HCEC 1CT (cell line): Measurements from ENCODE around the gene CD83.
"Not testable (repeated sequence)": the region's sequence is repeated elsewhere in the genome, so short reads cannot be mapped to it uniquely, and the experiment has no call there.

Experiments
- DNase-seq: peaks from one replicate; pipeline ENCODE4 v3.0.0-alpha.2; 2017

CD83 gene, protein sequence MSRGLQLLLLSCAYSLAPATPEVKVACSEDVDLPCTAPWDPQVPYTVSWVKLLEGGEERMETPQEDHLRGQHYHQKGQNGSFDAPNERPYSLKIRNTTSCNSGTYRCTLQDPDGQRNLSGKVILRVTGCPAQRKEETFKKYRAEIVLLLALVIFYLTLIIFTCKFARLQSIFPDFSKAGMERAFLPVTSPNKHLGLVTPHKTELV

DNA sequence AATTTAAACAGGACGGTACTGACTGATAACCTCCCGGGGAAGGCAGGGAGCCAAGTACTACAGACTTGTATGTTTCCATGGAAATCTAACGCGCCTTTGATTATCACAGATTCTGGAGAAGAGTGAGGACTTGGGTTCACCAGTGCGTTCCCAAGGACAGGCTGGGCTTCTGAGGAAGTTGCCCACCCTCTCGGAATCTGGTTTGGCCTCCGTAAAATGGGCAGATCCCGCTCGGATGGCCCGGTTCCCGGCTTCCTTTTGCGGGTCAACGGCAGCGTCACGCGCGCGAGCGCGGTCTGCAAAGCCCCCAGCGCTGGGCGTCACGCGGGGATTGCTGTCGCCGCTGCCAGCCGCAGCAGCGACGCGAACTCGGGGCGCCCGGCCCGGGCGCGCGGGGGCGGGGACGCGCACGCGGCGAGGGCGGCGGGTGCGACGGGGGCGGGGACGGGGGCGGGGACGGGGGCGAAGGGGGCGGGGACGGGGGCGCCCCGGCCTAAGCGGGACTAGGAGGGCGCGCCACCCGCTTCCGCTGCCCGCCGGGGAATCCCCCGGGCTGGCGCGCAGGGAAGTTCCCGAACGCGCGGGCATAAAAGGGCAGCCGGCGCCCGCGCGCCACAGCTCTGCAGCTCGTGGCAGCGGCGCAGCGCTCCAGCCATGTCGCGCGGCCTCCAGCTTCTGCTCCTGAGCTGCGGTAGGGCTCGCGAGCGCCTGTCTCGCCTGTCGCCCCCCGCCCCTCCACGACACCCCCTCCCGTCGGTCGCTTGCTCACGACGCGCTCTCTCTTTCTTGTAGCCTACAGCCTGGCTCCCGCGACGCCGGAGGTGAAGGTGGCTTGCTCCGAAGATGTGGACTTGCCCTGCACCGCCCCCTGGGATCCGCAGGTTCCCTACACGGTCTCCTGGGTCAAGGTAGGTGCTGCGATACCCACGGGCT, at the start of gene CD83:
CD83 (plus strand) TSS at position 615 of the 933 bp plus-strand sequence; CDS start at position 655, 40 bp downstream.
- DNase-seq = peak; percentile 13

DNA sequence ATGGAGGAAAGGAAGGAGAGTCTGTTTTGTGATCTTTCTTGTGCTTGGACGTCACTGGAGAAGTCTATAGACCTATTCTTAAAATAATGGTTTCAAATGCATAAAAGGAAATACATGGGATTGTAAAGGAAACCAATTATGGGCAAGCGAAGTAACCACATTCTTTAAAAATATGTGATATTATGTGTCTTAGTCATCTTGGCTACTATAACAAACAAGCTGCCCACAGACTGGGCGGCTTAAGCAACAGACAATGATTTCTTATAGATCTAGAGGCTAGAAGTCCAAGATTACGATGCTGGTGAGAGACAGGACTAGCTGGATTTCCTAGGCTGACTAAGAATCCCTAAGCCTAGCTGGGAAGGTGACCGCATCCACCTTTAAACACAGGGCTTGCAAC, 49.4 kb upstream of the CD83 start:
- peak; percentile 76 for DNase-seq

DNA sequence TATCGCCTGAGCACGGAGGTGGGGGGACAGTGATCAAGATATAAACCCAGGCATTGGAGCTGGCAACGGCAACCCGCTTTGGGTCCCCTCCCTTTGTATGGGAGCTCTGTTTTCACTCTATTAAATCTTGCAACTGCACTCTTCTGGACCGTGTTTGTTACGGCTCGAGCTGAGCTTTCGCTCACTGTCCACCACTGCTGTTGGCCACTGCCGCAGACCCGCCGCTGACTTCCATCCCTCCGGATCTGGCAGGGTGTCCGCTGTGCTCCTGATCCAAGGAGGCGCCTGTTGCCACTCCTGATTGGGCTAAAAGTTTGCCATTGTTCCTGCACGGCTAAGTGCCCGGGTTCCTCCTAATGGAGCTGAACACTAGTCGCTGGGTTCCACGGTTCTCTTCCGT, 48.9 kb upstream of the CD83 start:
- DNase-seq = no peak

DNA sequence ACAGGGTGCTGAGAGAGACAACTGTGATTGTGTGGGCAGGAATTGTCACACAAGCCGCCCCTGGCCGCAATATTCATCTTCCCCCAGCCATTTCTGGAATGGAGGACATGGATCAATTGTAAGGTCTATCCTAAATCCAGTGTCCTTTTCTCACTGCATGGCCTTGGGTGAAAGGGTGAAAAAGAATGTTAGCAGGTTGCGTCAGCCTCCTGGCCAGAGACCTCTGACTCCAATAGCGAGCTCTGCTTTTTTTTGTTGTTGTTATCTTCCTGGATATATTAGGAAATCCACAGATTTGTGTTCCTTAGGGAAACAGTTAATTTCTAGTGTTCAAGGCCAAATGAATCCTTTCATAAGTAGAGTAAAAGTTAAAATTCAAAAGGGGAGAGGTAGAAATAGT, 47.1 kb upstream of the CD83 start:
- no peak for DNase-seq

DNA sequence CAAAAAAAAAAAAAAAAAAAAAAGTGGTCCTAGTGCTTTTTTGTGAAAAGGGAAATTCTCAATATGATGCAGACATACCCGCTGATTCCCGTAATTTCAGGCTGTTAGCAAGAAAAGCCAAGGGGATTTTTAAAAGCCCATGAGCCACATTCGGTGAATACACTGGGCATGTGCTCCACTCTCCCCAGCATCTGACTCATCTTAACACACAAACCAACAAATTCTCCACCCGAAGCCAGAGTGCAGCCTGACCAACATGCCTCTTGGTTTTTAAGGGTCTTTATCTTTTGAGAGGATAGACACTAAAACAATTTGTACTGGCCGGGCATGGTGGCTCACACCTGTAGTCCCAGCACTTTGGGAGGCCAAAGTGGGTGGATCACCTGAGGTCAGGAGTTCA, 45.5 kb upstream of the CD83 start:
- no peak for DNase-seq

DNA sequence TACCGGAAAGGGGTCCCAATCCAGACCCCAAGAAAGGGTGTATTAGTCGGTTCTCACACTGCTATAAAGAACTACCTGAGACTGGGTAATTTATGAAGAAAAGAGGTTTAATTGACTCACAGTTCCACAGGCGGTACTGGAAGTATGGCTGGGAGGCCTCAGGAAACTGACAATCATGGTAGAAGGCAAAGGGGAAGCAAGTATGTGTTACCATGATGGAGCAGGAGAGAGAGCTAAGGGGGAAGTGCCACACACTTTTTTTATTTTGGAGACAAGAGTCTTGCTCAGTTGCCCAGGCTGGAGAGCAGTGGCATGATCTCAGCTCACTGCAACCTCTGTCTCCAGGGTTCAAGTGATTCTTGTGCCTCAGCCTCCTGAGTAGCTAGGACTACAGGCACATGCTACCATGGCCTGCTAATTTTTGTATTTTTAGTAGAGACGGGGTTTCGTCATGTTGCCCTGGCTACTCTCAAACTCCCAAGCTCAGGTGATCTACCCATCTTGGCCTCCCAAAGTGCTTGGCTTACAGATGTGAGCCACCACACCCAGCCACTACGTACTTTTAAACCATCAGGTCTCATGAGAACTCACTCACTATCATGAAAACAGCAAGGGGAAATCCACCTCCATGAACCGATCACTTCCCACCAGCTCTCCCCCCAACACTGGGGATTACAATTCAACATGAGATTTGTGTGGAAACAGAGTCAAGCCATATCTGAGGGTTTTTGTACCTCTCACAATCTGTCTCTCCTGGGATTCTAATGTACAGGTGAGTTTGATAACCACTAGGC, 43.8 kb upstream of the CD83 start:
- not testable (repeated sequence) for DNase-seq

DNA sequence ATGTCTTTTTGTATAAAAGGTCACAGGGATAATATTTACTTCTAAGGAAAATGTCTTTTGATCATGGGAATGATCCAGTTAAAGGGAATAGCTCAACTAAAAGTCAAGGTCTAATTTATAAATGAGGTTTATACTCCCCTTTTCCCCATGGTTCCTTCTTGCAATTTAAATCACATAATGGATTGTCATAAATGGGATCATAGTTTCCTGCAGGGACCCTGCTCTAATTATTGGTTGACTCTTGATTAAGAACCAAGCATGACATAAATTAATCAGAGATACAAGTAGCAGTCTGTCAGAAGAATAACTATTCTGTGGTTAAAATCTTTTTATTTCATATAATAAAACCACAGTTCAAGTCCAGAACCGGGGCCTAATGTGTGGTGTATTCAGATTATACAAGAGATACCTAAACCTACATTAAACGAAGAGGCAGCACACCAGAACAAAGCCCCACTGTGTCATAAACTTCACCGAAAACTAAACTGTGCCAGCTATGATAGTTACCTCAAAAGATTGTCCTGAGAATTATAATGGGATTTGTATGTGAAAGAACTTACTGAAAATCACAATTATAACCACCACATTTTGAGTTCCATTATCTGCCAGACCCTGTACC, 43.0 kb upstream of the CD83 start:
- no peak for DNase-seq

DNA sequence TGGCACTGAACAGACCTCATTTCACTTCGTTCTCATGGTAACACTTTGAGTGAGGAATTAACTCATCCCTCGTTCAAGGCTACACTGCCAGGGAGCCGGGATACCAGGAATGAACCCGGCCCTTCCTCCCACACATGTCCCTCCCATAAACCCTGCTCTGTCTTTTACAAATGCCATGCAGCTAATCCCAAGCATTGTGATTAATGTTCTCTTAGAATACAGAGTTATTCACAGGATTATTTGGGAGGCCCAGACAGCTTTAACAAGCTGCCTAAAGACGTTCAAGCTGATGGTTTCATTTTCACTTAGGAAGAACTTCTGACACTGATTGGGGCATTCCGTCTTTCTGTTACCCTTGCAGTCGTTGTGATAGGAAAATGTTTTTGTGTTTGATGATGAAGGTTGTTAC, 42.5 kb upstream of the CD83 start:
- peak; percentile 33 for DNase-seq

DNA sequence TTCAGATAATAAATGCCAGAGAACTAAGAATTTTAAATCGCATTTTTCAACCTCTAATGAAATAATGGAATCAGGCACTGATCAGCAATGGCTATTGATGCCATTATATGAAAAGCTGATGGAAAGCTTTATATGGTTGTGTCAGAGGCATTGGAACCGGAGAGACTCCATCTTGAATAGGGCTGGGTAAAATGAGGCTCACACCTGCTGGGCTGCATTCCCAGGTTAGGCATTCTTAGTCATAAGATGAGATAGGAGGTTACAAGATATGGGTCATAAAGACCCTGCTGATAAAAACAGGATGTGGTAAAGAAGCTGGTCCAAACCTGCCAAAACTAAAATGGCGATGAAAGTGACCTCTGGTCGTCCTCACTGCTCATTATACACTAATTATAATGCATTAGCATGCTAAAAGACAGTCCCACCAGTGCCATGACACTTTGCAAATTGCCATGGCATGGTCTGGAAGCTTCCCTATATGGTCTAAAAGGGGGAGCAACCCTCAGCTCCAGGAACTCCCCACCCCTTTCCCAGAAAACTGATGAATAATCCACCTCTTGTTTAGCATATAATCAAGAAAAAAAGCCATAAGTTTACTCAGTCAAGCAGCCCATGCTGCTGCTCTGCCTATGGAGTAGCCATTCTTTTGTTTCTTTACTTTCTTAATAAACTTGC, 40.2 kb upstream of the CD83 start:
- DNase-seq = no peak

DNA sequence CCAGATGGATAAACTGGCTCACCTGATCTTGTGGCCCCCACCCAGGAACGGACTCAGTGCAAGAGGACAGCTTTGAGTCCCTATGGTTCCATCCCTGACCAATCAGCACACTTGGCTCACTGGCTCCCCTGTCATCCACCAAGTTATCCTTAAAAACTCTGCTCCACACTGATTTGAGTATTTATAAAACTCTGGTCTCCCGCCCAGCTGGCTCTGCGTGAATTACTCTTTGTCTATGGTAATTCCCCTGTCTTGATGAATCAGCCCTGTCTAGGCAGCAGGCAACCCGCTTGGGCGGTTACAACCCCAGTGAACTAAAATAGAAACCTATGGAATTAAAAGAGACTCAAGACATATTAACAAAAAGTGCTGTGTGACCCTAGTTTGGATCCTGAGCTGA, 38.1 kb upstream of the CD83 start:
- DNase-seq = peak; percentile 7

DNA sequence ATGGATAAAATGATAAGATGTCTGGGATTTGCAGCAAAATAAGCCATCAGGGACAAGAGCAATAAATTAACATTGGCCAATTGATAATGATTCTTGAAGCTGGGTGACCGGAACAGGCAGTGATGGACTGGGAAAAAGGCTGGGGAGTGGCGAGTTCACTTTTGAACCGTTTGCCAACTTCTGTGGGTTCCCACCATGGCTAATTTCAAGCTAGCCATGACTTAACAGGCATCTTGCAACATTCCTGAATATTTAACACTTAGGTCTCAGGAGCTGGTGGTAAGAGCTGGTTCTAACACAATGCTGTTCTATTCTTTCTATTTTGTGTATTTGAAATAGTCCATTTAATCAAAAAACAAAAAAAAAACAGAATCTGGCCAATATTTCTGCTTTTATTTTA, 37.6 kb upstream of the CD83 start:
- DNase-seq = no peak

DNA sequence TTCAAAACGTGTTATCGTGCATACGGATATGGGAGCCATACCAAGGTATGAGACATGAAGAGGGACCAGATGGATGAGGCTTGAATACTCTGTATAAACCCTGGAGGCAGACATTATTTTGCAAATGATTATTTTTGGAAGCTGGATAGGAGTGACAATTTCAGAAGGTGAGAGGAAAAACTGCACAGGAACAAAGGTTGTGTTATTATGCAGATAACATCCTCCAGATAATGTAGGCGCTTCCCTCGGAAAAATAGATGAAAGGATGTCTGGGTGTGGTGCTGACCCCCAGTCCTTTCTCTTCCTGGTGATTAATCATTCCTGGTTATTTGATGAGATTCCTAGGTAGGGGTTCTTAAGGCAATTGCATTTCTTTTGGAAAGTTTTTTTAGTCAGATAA, 36.4 kb upstream of the CD83 start:
- no peak for DNase-seq

DNA sequence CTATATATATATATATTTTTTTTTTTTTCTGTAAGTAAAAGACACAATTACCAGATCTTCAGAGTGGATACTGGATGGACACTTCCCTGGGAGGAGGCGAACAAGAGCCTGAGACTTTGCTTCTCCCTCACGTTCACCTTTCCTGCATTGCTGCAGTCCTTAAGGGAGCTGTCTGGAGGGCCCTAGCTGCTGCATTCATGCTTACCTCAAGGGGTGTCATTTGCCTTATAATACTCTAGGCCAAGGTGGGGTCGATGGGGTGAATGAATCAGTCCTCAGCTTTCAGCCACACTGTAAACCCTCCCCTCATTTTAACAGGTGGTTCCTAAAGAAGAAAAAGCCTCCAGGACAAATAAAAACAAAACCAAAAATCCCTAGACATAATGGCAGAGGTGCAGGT, 34.8 kb upstream of the CD83 start:
- DNase-seq = no peak

DNA sequence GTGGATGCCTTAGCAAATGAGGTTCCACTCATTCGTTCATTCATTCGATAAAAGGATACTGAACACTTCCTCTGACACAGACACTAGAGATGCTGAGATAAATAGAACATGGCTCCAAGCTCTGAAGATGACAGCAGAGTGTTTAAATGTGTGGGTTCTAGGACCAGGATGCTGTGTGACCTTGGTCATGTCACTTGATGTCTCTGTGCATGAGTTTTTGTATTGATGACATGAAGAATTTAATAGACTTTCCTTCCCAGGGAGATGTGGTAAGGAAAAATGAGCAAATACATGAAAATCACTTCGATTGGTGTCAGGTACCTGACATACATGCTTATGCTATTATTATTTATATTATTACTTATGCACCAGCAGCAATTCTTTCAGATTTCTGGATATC, 34.3 kb upstream of the CD83 start:
- no peak for DNase-seq

DNA sequence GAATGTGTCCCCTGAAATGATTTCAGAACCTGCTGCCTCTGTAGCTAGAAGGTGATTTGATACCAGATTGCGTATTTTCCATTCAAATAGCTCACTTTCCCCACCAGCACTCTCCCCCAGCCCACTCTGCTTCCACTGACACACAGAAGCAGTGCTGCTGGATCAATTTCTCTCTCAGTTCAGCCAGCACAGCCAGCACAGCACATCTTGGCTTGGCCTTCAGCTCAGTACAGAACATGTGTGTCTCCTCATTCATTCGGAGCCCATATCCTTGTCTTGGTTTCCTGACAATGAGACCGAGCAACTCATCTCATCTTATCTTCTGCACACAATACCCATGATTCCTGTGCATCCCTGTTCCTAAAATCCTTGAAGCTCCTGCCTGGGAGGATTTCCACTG, 33.8 kb upstream of the CD83 start:
- DNase-seq = no peak

DNA sequence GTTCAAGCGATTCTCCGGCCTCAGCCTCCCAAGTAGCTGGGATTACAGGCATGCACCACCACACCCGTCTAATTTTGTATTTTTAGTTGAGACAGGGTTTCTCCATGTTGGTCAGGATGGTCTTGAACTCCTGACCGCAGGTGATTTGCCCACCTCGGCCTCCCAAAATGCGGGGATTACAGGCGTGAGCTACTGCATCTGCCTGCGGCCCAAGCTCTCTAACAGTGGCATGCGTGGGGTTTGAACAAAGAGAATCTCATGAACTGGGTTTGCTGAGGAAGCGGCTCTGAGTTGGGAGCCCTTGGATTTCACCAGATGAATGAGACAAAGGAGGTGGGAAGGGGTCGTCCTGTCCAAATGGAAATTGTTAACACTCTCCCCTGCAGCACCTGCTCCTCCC, 33.2 kb upstream of the CD83 start:
- no peak for DNase-seq

DNA sequence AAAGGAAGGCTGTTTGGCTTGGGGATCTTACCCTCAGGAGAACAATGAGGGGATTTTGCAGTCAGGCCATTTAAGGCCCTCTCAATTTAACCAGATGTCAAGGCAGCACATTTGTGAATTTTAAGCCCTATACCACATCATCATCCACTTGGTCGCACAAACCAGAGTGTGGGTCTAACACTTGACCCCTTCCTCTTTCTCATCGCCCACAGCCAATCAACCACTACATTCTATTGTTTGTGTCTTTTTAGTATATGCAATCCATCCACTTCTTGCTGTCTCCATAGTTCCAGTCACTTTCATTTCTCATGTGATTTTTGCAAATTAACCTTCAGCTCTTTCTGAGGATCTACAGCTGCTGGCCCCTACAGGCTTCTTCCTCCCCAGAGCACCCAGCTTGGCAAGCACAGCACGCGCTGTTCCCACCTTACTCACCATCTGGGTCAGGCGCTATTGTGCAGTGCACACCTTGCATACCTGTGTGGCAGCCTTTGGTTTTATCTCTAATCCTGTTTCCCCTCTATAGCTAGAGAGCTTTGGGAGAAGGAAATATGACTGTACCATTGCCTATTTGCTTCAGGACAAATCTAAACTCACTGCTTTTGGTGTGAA, 32.3 kb upstream of the CD83 start:
- no peak for DNase-seq

DNA sequence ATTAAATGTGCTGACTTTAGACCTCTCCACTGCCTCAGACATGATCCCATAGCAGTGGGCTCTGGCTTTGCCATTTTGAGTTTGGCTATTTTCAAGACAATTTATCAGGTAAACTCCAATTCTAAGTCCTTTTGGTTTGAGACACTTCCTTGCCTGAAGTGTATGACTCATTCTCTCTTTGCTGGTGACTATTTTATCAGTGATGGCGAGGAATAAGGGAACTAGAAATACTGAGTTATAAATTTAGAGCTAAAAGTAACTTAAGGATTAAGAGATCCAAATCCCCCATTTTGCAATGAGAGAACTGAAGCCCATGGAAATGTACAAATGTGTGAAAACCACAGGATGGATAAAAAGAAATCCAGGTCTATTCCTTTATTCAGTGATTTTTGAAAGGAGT, 30.9 kb upstream of the CD83 start:
- DNase-seq = no peak

DNA sequence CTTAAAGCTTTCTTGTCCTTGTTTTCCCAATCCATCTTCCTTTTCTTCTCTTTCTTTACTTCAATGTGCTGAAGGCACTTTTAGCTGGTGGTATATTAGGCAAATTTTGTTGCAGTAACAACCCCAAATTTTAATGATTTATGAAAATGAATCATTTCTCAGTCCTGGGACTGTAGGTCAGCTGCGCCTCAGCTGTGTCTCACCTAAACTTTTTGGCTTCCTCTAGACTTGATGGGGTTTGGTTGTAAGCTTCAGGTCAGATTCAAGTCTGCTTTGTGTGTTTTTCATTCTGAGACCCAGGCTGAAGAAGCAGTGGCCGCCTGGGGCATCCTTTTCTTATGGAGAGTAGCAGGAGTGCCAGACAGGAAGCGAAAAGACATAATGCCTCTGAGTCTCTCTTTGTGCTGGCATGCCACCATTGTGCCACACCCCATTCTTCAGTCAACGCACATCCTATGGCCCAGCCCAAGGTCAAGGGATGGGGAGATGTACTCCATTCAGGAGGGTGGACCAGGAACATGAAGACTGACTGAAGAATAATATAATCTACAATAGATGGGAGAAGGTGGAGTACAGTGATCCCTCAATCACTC, 28.9 kb upstream of the CD83 start:
- DNase-seq = no peak

DNA sequence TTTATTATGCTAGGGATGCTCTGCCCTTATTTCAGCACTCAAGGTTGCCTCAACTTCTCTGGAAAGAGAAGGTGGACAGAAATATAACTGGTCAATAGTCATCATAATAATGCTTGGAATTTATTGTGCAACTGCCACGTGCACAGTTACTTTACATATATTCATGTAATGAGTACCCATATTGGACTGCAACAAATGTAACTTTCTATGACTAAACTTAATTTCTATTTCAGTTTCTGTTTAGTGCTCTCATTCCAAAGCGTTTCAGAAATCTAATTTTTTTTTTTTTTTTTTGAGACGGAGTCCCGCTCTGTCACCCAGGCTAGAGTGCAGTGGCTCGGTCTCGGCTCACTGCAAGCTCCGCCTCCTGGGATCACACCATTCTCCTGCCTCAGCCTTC, 28.3 kb upstream of the CD83 start:
- DNase-seq = no peak

DNA sequence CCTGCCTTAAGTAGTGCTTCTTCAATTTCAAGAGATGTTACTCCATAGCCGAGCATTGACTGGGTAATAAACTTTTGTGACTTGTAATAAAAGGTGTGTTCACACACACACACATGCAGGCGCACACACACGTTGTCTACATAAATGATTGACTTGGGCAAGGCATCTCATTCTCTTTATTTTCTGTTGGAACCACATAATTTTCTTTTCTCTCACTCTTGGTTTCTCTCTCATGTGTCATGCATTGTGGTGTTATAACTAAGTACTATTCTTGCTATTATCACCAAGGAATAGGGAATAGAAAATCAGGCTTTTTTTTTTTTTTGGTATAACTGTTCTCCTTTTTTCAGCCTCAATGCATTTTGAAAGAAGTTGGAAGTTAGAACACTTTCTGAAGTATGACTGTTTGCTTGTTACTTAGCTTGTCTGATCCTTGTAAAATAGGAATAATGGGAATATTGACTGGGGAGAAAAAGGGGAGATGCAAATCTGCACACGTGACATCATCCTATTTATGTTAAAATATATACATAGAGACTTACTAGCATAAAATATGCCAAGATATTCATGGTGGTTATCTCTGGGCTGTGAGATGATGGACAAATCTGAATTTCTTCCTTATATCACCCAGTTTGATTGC, 26.1 kb upstream of the CD83 start:
- no peak for DNase-seq
